Mesendoderm (in vitro differentiated cells): ENCODE results near the gene DNAJC4.

ENCODE experiments used
- DNase-seq: peaks from one replicate; pipeline ENCODE4 v3.0.0; 2013
- H2AK5ac ChIP-seq: 2 replicates; pipeline ENCODE4 v1.6.1; 2013; ENCODE audit warnings: low read length, inconsistent platforms
- H2BK120ac ChIP-seq: 2 replicates; pipeline ENCODE4 v1.6.1; 2013; ENCODE audit warnings: low read depth, mild to moderate bottlenecking, low read length, moderate library complexity, mixed read lengths
- H2BK15ac ChIP-seq: replicated peaks from 2 replicates; pipeline ENCODE4 v1.6.1; 2013; ENCODE audit warnings: low read depth, mild to moderate bottlenecking, moderate library complexity
- H2BK5ac ChIP-seq: 2 replicates; pipeline ENCODE4 v1.6.1; 2013; ENCODE audit warnings: low read length, inconsistent platforms
- H3K18ac ChIP-seq: 2 replicates; pipeline ENCODE4 v1.6.1; 2013; ENCODE audit warnings: mild to moderate bottlenecking, low read length, mixed read lengths
- H3K23ac ChIP-seq: one replicate; pipeline ENCODE4 v1.6.1; 2013; ENCODE audit warnings: low read length
- H3K27ac ChIP-seq: 2 replicates; pipeline ENCODE4 v1.5.1; 2013; ENCODE audit warnings: low read depth, mild to moderate bottlenecking, inconsistent platforms, low read length, moderate library complexity
- H3K27me3 ChIP-seq: 2 replicates; pipeline ENCODE4 v1.6.1; 2013; ENCODE audit warnings: low read length, control low read depth, mild to moderate bottlenecking, inconsistent platforms; ENCODE audit not compliant: insufficient read depth, poor library complexity
- H3K36me3 ChIP-seq: 2 replicates; pipeline ENCODE4 v1.6.1; 2013; ENCODE audit warnings: low read length, inconsistent platforms; ENCODE audit not compliant: control insufficient read depth, insufficient read depth
- H3K4ac ChIP-seq: one replicate; pipeline ENCODE4 v1.6.1; 2013; ENCODE audit warnings: low read depth, mild to moderate bottlenecking, low read length, moderate library complexity
- H3K4me1 ChIP-seq: 2 replicates; pipeline ENCODE4 v1.6.1; 2013; ENCODE audit warnings: low read depth, low read length, inconsistent platforms; ENCODE audit not compliant: control insufficient read depth
- H3K4me2 ChIP-seq: 2 replicates; pipeline ENCODE4 v1.6.1; 2013; ENCODE audit warnings: low read length
- H3K4me3 ChIP-seq: 2 replicates; pipeline ENCODE4 v1.5.1; 2013; ENCODE audit warnings: mild to moderate bottlenecking, low read length
- H3K56ac ChIP-seq: one replicate; pipeline ENCODE4 v1.6.1; 2013; ENCODE audit warnings: low read length
- H3K79me1 ChIP-seq: 2 replicates; pipeline ENCODE4 v1.6.1; 2013; ENCODE audit warnings: low read length, inconsistent platforms
- H3K79me2 ChIP-seq: 2 replicates; pipeline ENCODE4 v1.6.1; 2013; ENCODE audit warnings: mild to moderate bottlenecking, low read length; ENCODE audit not compliant: control insufficient read depth, insufficient read depth
- H3K9ac ChIP-seq: 2 replicates; pipeline ENCODE4 v1.6.1; 2013; ENCODE audit warnings: low read length, inconsistent platforms
- H4K5ac ChIP-seq: one replicate; pipeline ENCODE4 v1.6.1; 2013; ENCODE audit warnings: low read length
- H4K8ac ChIP-seq: one replicate; pipeline ENCODE4 v1.6.1; 2013; ENCODE audit warnings: low read depth, mild to moderate bottlenecking, control low read depth, low read length, moderate library complexity
- WGBS: extraction: QIAGEN DNeasy Blood & Tissue Kit; methylation state at CpG from one replicate; pipeline ENCODE4 v1.1.7; 2013; ENCODE audit warnings: low lambda C conversion rate, missing lambda C conversion rate; ENCODE audit not compliant: insufficient coverage; ENCODE audit errors: extremely low coverage; 5-methylcytosine and 5-hydroxymethylcytosine counted together

DNAJC4 gene

GRCh38 chr11:64201543-64201942 lies 28.8 kb upstream of the DNAJC4 start:
- no peak for DNase-seq
- peaks cover 3% of the 10 kb centered on the region for H3K79me1 ChIP-seq

GRCh38 chr11:64202992-64203391 lies 27.4 kb upstream of the DNAJC4 start:
- Histone ChIP-seq H3K23ac (no peak overlapping the region), H3K18ac (no peak overlapping the region), H3K4me3 (no peak overlapping the region), H2AK5ac (no peak overlapping the region), H3K79me1 (peaks cover 3% of the 10 kb centered on the region), H4K5ac (no peak overlapping the region), H2BK5ac (no peak overlapping the region), H3K79me2 (no peaks in the 10 kb centered on the region), H3K27ac (no peak overlapping the region), H4K8ac (no peak overlapping the region), H3K4ac (no peak overlapping the region), H3K36me3 (peaks cover 30% of the 10 kb centered on the region), H3K27me3 (no peaks in the 10 kb centered on the region), H3K56ac (no peak overlapping the region), H3K4me2 (no peak overlapping the region), H3K9ac (no peak overlapping the region), H2BK120ac (no peak overlapping the region), H2BK15ac (no peak overlapping the region), H3K4me1 (no peaks in the 10 kb centered on the region)
- WGBS, result no CpG with 5 or more reads among the region's 9 CpGs
- no peak for DNase-seq

More at GRCh38 chr11:64201543-64201942, 28.8 kb upstream of the DNAJC4 start:
- H3K4me3 ChIP-seq, result no peak overlapping the region
- peaks cover 37% of the 10 kb centered on the region for H3K36me3 ChIP-seq
- H3K23ac ChIP-seq, result no peak overlapping the region
- H2BK120ac ChIP-seq, result no peak overlapping the region
- no peak overlapping the region for H3K56ac ChIP-seq
- no peaks in the 10 kb centered on the region for H3K4me1 ChIP-seq
- no peak overlapping the region for H3K27ac ChIP-seq
- WGBS, result no CpG with 5 or more reads among the region's 3 CpGs
- H2AK5ac ChIP-seq, result no peak overlapping the region
- no peak overlapping the region for H3K18ac ChIP-seq
- H4K5ac ChIP-seq, result no peak overlapping the region
- H3K9ac ChIP-seq, result no peak overlapping the region
- no peaks in the 10 kb centered on the region for H3K79me2 ChIP-seq
- no peak overlapping the region for H3K4ac ChIP-seq
- H3K27me3 ChIP-seq, result no peaks in the 10 kb centered on the region
- no peak overlapping the region for H2BK5ac ChIP-seq
- no peak overlapping the region for H2BK15ac ChIP-seq
- no peak overlapping the region for H4K8ac ChIP-seq
- H3K4me2 ChIP-seq, result no peak overlapping the region

- H3K27ac ChIP-seq, result no peak overlapping the region
- H3K56ac ChIP-seq, result no peak overlapping the region
- H2AK5ac ChIP-seq, result no peak overlapping the region
- no peak overlapping the region for H4K8ac ChIP-seq
- H3K79me2 ChIP-seq, result no peaks in the 10 kb centered on the region
- H3K36me3 ChIP-seq, result peaks cover 30% of the 10 kb centered on the region
- no CpG with 5 or more reads among the region's 27 CpGs for WGBS
- H3K9ac ChIP-seq, result no peak overlapping the region
- no peak overlapping the region for H3K4me2 ChIP-seq
- no peak overlapping the region for H3K23ac ChIP-seq
- no peak for DNase-seq
- H3K4ac ChIP-seq, result no peak overlapping the region
- no peak overlapping the region for H4K5ac ChIP-seq
- no peak overlapping the region for H2BK15ac ChIP-seq
- H3K18ac ChIP-seq, result no peak overlapping the region
- no peak overlapping the region for H2BK120ac ChIP-seq
- no peaks in the 10 kb centered on the region for H3K4me1 ChIP-seq
- no peak overlapping the region for H2BK5ac ChIP-seq
- no peaks in the 10 kb centered on the region for H3K27me3 ChIP-seq
- H3K79me1 ChIP-seq, result peaks cover 3% of the 10 kb centered on the region
- no peak overlapping the region for H3K4me3 ChIP-seq
Measured at GRCh38 chr11:64203421-64204079, 26.8 kb upstream of the DNAJC4 start.

GRCh38 chr11:64204080-64204440 lies 26.3 kb upstream of the DNAJC4 start:
- H3K56ac ChIP-seq, result no peak overlapping the region
- peaks cover 30% of the 10 kb centered on the region for H3K36me3 ChIP-seq
- no peak overlapping the region for H3K9ac ChIP-seq
- no peaks in the 10 kb centered on the region for H3K79me2 ChIP-seq
- H3K4me3 ChIP-seq, result no peak overlapping the region
- H3K4ac ChIP-seq, result no peak overlapping the region
- H3K27me3 ChIP-seq, result no peaks in the 10 kb centered on the region
- DNase-seq, result no peak
- no peak overlapping the region for H3K18ac ChIP-seq
- no CpG with 5 or more reads among the region's 16 CpGs for WGBS
- H3K4me2 ChIP-seq, result no peak overlapping the region
- H4K5ac ChIP-seq, result no peak overlapping the region
- H2BK120ac ChIP-seq, result no peak overlapping the region
- no peak overlapping the region for H3K23ac ChIP-seq
- H3K4me1 ChIP-seq, result no peaks in the 10 kb centered on the region
- no peak overlapping the region for H4K8ac ChIP-seq
- H3K79me1 ChIP-seq, result peaks cover 3% of the 10 kb centered on the region
- no peak overlapping the region for H2BK15ac ChIP-seq
- no peak overlapping the region for H3K27ac ChIP-seq
- no peak overlapping the region for H2BK5ac ChIP-seq
- H2AK5ac ChIP-seq, result no peak overlapping the region

GRCh38 chr11:64204464-64204989 lies 25.8 kb upstream of the DNAJC4 start:
- no peak overlapping the region for H3K18ac ChIP-seq
- no peak overlapping the region for H3K56ac ChIP-seq
- H3K9ac ChIP-seq, result no peak overlapping the region
- H3K27ac ChIP-seq, result no peak overlapping the region
- no peak overlapping the region for H3K4ac ChIP-seq
- no peak overlapping the region for H3K4me3 ChIP-seq
- H2BK5ac ChIP-seq, result no peak overlapping the region
- H3K79me2 ChIP-seq, result no peaks in the 10 kb centered on the region
- no peak overlapping the region for H2BK120ac ChIP-seq
- no CpG with 5 or more reads among the region's 7 CpGs for WGBS
- no peak overlapping the region for H2AK5ac ChIP-seq
- peak; percentile 84 for DNase-seq
- no peaks in the 10 kb centered on the region for H3K27me3 ChIP-seq
- H3K79me1 ChIP-seq, result peaks cover 3% of the 10 kb centered on the region
- H3K23ac ChIP-seq, result no peak overlapping the region
- peaks cover 30% of the 10 kb centered on the region for H3K36me3 ChIP-seq
- no peak overlapping the region for H4K8ac ChIP-seq
- no peak overlapping the region for H2BK15ac ChIP-seq
- H3K4me1 ChIP-seq, result no peaks in the 10 kb centered on the region
- H3K4me2 ChIP-seq, result no peak overlapping the region
- H4K5ac ChIP-seq, result no peak overlapping the region
